ENCODE measurements around the gene IGFBP1.
"Not testable (repeated sequence)": the region's sequence is repeated elsewhere in the genome, so short reads cannot be mapped to it uniquely, and the experiment has no call there.

IGFBP1 gene

GRCh38 chr7:45938626-45939302 lies 50.5 kb downstream of the IGFBP1 start:
- no peak for DNase-seq (ENCODE audit: low read depth)

GRCh38 chr7:45939574-45939973 lies 51.3 kb downstream of the IGFBP1 start:
- no peak for DNase-seq (ENCODE audit: low read depth)

- not testable (repeated sequence) for DNase-seq (ENCODE audit: low read depth)
Observed at GRCh38 chr7:45940237-45940781, 52.0 kb downstream of the IGFBP1 start.

DNA sequence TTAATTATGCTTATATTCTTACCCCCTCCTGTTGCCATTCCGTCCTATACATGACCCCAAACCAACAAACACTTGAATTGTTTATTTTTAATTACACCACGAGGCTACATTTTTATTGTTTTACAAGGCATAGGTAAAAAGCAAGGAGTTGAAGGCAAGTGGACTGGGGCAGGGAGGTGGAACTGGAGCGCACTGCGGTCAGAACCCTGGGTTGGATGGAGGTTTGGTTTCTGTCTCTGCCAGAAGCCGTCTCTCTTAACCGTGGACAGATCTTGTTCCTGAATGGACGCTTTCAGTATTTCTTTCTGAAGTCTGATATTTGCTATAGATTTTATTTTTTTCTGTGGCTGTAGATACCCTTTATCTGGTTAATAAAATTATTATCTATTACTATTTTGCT lies 52.7 kb downstream of the IGFBP1 start:
- no peak for DNase-seq (ENCODE audit: low read depth)
